Putamen (tissue), 1 donor: ENCODE data around the gene MVB12B.

Source experiments
- DNase-seq: peaks from one replicate; pipeline ENCODE4 v3.0.0-alpha.2; 2016; ENCODE audit warnings: low spot score

MVB12B gene

GRCh38 chr9:126303488-126303887, 23.1 kb upstream of the MVB12B start:
- no peak for DNase-seq

DNA sequence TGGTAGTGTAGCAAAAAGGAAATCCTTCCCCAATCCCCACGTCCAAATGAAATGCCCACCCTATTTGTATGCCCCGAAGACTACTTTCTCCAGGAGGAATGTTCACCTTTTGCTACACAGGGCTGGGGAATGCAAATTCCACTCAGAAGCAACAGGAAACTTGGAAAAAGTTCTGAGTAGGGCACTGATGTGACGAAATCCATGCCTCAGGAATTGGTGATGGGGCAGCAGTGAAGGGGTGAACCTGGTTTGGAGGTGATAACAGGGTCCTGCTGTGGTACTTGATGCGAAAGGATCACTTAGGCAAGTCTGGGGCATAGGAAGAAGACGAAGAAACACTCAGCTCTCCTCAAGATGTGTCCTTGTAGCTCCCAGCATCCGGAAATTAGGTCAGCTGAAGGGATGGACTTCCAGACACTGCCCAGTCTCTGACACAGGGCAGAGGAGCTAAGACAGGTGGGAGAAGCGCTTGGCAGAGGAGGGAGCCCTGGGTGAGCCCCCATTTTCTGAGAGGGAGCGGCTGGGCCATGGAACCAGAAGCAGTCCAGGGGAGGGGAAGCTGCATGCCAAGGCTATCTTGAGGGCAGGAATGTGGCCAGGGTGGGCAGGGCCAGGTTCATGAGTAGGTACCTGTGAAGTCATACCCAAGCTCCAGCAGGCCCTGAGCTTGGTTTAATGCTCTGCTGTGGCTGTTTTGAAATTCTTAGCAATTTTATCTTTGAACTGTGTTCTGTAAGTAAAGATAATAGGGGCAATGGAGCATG, 22.2 kb upstream of the MVB12B start:
- DNase-seq: no peak

- DNase-seq: no peak
These were observed 21.7 kb upstream of the MVB12B start for GRCh38 chr9:126304971-126305320.

- no peak for DNase-seq
These were observed 20.5 kb upstream of the MVB12B start for GRCh38 chr9:126306071-126306647.

DNA sequence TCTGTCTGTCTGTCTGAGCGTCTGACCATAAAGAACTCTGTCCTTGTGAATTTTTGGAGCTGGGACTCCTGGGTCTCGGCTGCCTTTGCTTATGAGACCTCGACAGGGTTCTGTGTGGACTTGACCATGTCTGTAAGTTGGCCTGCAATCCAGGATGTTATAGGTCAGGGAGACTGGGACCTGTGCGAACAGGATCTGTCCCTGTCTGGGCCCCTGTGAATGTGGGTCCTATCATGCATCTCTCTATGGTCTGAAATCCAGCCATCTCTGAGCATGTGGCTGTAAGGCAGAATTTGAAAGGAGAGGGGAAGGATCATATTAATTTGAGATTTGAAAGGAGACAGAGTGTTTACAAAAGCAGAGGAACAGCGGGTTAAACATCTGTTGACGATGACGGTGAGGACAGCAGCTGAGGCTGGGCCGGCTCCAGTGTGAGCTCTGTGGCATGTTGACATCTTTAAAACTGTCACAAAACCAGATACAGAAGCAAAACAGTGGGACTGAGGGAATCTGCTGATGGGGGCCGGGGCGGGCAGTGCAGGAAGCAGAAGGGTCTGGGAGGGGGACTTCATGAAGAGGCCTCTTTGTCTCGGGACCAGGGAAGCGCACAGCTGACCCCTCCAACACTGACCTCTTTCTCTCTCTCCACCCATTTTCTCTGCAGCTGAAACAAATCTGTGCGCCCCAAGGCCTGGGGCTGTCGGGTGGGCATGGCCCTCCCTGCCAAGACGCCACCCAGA, 19.1 kb upstream of the MVB12B start:
- peak; percentile 95 for DNase-seq

DNA sequence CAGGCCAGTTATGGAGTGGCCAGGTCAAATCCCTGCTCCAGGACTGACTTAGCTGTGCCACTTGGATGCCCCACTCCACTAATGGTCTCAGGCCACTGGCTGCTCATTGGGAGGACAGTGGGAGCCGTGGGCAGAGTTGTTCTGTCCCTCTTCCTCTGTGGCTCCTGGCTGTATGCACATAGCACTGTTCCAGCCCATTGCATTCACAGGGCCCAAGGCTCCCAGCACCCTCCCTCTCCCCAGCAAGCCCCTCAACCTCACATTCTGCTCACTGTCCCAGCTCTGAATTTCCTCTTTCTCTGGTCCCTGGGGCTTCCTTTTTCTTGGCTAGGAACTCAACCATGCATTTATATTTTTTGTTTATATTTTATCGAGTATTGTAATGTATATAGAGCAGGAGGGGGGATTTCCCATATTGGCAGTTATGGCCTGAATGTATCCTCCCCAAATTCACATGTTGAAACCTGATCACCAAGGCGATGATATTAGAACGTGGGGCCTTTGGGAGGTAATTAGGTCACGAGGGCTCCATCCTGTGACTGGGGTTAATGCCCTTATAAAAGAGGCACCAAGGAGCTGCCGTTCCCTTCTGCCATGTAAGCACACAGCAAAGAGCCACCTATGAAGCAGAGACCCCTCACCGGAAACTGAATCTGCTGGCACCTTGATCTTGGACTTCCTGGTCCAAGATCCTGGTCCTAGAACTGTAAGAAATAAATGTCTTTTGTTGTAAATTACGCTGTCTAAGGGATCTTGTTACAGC, 17.0 kb upstream of the MVB12B start:
- no peak for DNase-seq

GRCh38 chr9:126312584-126313551, 13.8 kb upstream of the MVB12B start:
- DNase-seq: no peak

DNA sequence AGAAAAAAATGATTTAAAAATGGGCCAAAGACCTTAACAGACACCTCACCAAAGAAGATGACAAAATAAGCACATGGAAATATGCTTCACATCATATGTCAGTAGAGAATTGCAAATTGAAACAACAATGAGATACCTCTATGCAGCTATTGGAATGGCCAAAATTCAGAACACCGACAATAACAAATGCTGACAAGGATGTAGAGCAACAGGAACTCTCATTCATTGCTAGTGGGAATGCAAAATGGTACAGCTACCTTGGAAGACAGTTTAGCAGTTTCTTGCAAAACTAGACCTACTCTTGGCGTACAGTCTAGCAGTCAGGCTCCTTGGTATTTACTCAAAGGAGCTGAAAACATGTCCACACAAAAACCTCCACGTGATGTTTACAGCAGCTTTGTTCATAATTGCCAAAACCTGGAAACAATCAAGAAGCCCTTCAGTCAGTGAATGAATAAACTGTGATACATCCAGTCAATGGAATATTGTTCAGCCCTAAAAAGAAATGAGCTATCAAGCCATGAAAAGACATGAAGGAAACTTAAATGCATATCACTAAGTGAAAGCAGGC, 10.5 kb upstream of the MVB12B start:
- no peak for DNase-seq

GRCh38 chr9:126317513-126317912, 9.1 kb upstream of the MVB12B start:
- DNase-seq: no peak

- DNase-seq: no peak
These were observed 7.8 kb upstream of the MVB12B start for GRCh38 chr9:126318858-126319257.

- DNase-seq: no peak
These were observed 7.0 kb upstream of the MVB12B start for GRCh38 chr9:126319671-126320070.

DNA sequence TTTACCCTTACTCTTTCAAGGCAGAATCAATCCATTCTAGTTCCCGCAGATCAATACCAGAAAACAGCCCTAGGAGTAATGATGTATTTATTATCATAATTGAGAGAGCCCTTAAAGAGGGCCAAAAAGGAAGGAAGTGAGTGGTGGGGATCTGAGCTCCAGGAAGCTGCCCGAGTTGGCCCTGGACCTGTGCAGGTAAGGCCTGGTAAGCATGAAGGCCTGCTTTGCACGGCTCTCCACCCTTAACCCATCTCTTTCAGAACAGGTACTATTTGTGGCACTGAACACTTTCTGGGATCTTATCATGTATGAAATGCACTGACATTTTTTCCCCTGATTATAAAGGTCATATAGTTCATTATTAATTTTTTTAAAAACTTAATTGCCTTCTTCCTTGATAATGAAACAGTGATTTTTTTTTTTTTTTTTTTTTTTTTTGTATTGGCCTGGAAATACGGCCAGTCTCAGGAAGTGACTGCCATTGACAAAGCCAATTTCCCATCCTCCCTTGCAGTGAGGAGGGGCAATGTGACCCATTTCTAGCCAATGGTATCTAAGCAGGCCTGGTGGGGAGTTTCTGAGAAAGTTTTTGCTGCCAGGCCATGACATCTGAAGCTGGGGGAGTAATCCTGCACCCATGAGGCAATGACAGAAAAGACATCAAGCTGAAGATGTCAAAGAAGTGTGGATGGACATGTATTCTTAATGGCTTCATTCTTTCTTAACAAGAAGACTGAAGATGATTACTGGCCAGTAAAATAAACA, 6.3 kb upstream of the MVB12B start:
- DNase-seq: no peak

- DNase-seq: no peak
These were observed 4.9 kb upstream of the MVB12B start for GRCh38 chr9:126321742-126322141.

DNA sequence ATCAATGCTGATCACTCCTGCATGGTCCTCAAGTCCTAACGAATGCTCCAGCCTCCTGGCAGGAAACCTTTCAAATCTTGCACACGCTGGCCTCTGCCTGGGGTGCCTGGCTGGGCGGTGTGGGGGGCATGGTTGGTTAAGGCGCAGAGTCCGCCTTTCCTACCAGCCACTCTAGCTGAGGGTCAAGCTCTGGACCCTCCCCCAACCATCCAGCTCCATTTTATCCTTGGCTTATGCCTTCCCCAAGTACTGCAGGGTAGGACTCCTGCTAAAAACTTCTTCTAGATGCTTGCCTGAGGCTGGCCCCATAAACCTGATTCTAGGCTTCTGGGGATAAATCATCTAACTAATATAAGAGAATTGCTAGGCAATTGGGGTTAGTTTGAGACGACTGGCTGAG, 808 bp upstream of the MVB12B start:
- no peak for DNase-seq

GRCh38 chr9:126327006-126327713, 531 bp downstream of the MVB12B start:
- DNase-seq: no peak

GRCh38 chr9:126327714-126328185, 1.1 kb downstream of the MVB12B start:
- peak; percentile 60 for DNase-seq

GRCh38 chr9:126328407-126328806, 1.8 kb downstream of the MVB12B start:
- no peak for DNase-seq

DNA sequence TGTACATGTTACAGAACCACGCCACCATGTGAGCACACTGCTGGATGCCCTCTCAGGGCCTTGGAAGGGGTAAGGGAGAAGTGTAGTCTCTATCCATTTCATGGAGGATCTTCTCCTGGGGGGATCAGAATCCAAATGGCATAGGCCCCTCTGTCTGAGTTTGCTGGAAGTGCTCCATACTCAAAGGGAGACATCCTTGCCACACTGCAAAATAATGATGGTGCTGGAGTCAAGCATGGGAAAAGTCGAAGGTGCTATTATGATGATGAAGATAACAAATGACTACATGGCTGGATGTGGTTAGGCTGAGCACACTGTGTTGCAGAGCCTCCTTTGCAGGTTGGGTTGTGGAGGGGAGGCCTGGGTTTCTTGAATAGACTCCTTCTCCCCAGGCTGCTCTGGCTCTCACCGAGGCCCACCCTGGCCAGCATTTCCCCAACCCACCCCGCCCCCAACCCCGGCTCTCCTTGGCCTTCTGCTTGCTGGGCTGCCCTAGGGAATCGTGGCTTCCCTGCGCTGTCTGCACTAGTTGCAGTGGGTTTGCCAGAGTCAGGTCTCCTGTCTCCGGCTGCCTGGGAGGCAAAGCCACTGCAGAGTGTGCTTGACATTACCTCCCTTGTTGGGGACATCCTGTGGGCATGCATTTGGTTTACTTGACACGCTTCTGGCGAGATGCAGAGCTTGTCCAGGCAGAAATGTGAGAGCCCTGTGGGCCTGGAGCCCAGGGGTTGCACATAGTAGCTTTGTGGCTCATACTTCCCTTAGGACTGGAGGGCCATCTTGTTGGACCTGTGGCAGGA, 3.0 kb downstream of the MVB12B start:
- DNase-seq: no peak

GRCh38 chr9:126330536-126330935, 3.9 kb downstream of the MVB12B start:
- no peak for DNase-seq
